T-helper 2 cell (primary cell): ENCODE measurements around the gene ZNF302.

Experiments used
- DNase-seq, 5 experiments: peaks; one replicate each; pipeline versions ENCODE4 v3.0.0 to v3.0.0-alpha.2; 2012 to 2022

Gene ZNF302

DNA sequence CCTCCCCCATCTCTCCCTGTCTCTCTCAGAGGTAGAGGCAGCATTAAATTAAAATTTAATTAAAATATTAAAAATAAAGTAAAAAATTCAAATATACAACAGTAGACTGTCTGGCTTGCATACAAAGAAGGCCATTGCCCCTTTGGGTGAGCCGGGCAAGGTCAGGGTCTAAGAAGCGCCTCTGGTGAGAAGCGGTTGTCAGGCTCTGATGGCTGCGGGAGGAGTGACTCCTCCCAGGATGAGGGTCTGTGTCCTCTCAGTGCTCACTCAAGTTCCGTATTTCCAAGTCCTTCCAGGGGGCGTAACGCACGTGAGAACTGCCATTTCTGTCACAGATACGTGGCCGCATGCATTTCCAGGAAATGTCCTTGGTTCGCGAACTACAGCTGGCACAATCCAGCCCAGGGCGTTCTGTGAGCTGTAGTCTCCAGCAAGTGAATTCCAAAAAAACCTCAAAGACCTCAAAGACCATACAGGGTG is 55.8 kb downstream of the ZNF302 start:
- DNase-seq: no peak

DNA sequence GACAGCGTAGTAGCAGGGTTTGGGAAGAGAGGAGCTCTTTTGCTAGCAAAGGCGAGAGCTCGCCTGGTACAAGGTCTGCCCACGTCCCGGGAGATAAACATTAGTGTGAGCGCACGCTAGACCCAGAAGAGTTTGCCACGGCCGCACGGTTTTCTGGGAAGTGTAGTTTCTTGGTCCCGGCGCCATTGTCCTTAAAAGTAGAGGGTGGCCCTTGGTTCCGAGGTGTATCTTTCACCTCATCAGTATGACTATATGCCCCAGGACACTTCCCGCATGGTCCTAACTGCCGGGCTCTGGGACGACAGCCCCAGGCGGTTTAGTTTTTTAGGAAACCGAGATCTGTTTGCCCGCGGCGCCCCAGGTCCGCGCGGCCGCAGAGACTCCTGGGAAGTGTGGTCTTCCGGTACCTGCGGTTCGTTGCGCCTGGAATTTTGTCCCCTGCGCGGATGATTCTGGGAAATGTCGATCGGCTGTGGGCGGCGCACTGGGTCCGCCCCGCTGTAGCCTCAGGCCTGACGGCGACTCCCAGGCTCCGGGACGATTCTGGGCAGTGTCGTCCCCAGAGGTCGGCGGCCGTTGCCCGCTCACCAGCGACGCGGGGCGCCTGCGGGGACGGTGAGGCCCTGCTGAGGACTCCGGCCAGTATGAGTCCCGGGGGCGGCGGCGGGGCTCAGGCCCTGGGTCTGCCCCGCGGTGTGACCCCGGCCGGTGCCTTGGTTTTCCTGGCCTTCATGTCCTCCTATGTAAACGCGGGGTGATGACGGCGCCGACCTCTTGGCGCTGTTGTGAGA is 56.5 kb downstream of the ZNF302 start, which contains the start of gene ZNF181:
Gene ZNF181 (plus strand): TSS at position 498 of the 791 bp plus-strand sequence. CDS start 795 bp downstream, outside the sequence.
- peak; percentile 39 to 92 (median 67) for DNase-seq

DNA sequence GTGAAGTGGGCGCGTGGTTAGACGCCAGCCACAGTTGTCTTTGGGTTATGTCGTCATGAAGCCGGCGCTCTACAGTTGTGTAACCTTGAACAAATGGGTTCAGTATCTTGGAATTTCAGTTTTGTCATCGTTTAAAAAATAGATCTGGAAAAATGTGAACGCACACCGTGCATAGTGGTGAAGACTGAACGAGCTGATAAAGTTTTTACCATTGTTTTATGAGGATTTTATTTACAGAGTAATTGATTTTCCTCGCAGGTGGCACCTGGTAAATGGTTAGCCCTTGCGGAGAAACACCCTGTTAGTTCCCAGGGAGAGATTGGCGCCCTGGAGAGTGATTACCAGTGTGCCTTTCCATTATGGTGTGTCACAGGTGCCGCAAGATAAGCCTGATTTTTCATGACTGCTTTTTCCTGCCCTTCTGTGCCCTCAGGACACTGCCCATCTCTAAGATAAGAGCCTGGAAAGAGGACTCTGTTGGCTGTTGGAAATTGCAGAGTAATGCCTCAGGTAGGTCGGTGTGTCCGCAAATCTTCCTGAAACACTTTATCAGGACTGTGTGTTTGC is 57.1 kb downstream of the ZNF302 start:
- peak in 1 of 5 experiments; percentile 94 for DNase-seq
